Measurements from ENCODE around the gene TMEM190.
A peak's percentile ranks its signal among the peaks of the same experiment; 100 is the strongest.

- TF ChIP-seq RAD21 (IDR thresholded peaks at IDR 0.05 in 1 of 2, conservative IDR thresholded peaks at IDR 0.05 in 1 of 2; ENCODE audit: low read depth in 2 of 2, low read length in 2 of 2) (peak; percentile 93 to 97), TAF1 (IDR thresholded peaks at IDR 0.05; ENCODE audit: low read depth, low read length) (no peak), TBP (IDR thresholded peaks at IDR 0.05; ENCODE audit: low read depth, low read length) (no peak), POLR2A (IDR thresholded peaks at IDR 0.05; ENCODE audit: control extremely low read depth in 1 of 2, low read depth in 2 of 2, low read length in 2 of 2) (no peak), CBX5 (IDR thresholded peaks at IDR 0.05; ENCODE audit: low read depth, low read length) (no peak), BACH1 (IDR thresholded peaks at IDR 0.05; ENCODE audit: low read length) (no peak), CTCF (IDR thresholded peaks at IDR 0.05; ENCODE audit: control extremely low read depth in 1 of 3, insufficient read depth in 1 of 3, low read depth in 1 of 3, low read length in 3 of 3) (peak; percentile 45 to 85 (median 72)), HDAC6 (IDR thresholded peaks at IDR 0.05; ENCODE audit: low read depth, low read length) (no peak), RNF2 (IDR thresholded peaks at IDR 0.05; ENCODE audit: borderline replicate concordance, low read depth, low read length, missing control alignments, poor library complexity, severe bottlenecking) (no peak)
Observed at GRCh38 chr19:55418185-55418584, 41.6 kb downstream of the TMEM190 start.
